GM18499 (cell line): ENCODE data around the gene CLDN18.

ENCODE experiments used
- ATAC-seq: cut with Tn5 transposase; IDR thresholded peaks from one replicate; pipeline ENCODE4 v1.9.1; 2021; ENCODE audit warnings: moderate number of reproducible peaks; ENCODE audit not compliant: insufficient read depth, unreplicated experiment

CLDN18 gene

GRCh38 chr3:138060792-138061191 lies 50.8 kb downstream of the CLDN18 start:
- ATAC-seq = no peak

- ATAC-seq = no peak
These were observed 52.1 kb downstream of the CLDN18 start for GRCh38 chr3:138062037-138062436.

GRCh38 chr3:138062626-138063025 lies 52.7 kb downstream of the CLDN18 start:
- ATAC-seq = no peak

- ATAC-seq = no peak
These were observed 53.5 kb downstream of the CLDN18 start for GRCh38 chr3:138063416-138063815.

- no peak for ATAC-seq
These were observed 56.0 kb downstream of the CLDN18 start for GRCh38 chr3:138065949-138066348.

GRCh38 chr3:138066383-138066782 lies 56.4 kb downstream of the CLDN18 start:
- peak; percentile 87 for ATAC-seq

- no peak for ATAC-seq
These were observed 57.0 kb downstream of the CLDN18 start for GRCh38 chr3:138066972-138067371.

GRCh38 chr3:138068046-138068445 lies 58.1 kb downstream of the CLDN18 start:
- no peak for ATAC-seq

GRCh38 chr3:138068579-138069174 lies 58.7 kb downstream of the CLDN18 start:
- ATAC-seq = peak; percentile 61

GRCh38 chr3:138070006-138070405 lies 60.0 kb downstream of the CLDN18 start:
- no peak for ATAC-seq

- no peak for ATAC-seq
These were observed 62.8 kb downstream of the CLDN18 start for GRCh38 chr3:138072796-138073195.

GRCh38 chr3:138078096-138078495 lies 68.1 kb downstream of the CLDN18 start:
- ATAC-seq = no peak

- no peak for ATAC-seq
These were observed 69.0 kb downstream of the CLDN18 start for GRCh38 chr3:138078901-138079344.

- ATAC-seq = no peak
These were observed 69.9 kb downstream of the CLDN18 start for GRCh38 chr3:138079901-138080300.

- ATAC-seq = no peak
These were observed 71.6 kb downstream of the CLDN18 start for GRCh38 chr3:138081371-138082084.

GRCh38 chr3:138082085-138082991 lies 72.4 kb downstream of the CLDN18 start:
- no peak for ATAC-seq

GRCh38 chr3:138082992-138083386 lies 73.0 kb downstream of the CLDN18 start:
- ATAC-seq = no peak
